Nephron progenitor cell (in vitro differentiated cells): ENCODE data around the gene BICDL2.
A peak's percentile ranks its signal among the peaks of the same experiment; 100 is the strongest.
"Not testable (repeated sequence)": the region's sequence is repeated elsewhere in the genome, so short reads cannot be mapped to it uniquely, and the experiment has no call there.

Experiments used
- DNase-seq: peaks from one replicate; pipeline ENCODE4 v3.0.0; 2021
- H3K27ac Mint-ChIP-seq: 2 replicates; pipeline ENCODE4 v1.8.0; 2021; ENCODE audit warnings: mild to moderate bottlenecking, moderate library complexity, mixed read lengths
- H3K27me3 Mint-ChIP-seq: 2 replicates; pipeline ENCODE4 v1.8.0; 2021; ENCODE audit warnings: mild to moderate bottlenecking, low read depth, mixed read lengths; ENCODE audit not compliant: poor library complexity
- H3K36me3 Mint-ChIP-seq: 2 replicates; pipeline ENCODE4 v1.8.0; 2021; ENCODE audit warnings: low read depth, mixed read lengths
- H3K4me1 Mint-ChIP-seq: 2 replicates; pipeline ENCODE4 v1.8.0; 2021; ENCODE audit warnings: mixed read lengths
- H3K4me3 Mint-ChIP-seq: 2 replicates; pipeline ENCODE4 v1.8.0; 2021; ENCODE audit warnings: mild to moderate bottlenecking, moderate library complexity, mixed read lengths
- H3K9me3 Mint-ChIP-seq: 2 replicates; pipeline ENCODE4 v1.8.0; 2021; ENCODE audit warnings: mild to moderate bottlenecking, moderate library complexity, mixed read lengths
- TF ChIP-seq, protein P1 (sequence below): fragments of 200-600 bp; sonication (generic); IDR thresholded peaks from 2 replicates; pipeline ENCODE4 v1.5.0; 2021; ENCODE audit warnings: antibody characterized with exemption

Gene BICDL2

DNA sequence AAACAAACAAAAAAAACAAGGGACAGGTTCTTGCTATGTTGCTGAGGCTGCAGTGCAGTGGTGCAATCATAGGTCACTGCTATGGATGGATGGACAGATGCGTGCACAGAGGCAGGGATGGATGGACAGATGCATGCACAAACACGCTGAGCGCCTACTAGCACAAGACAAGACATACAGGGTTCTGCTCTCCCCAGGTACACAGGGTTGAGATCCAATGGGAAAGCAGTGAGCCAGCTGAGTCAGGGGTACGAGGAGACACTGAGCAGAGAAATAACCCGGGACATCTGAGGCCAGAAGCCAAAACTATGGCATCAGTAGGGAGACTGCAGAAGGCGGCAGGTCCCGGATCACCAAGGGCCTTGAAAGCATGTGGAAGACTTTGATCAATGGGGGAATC lies 34.9 kb upstream of the BICDL2 start:
- peaks cover 20% of the 10 kb centered on the region for H3K27me3 Mint-ChIP-seq
- peaks cover 54% of the 10 kb centered on the region for H3K4me1 Mint-ChIP-seq
- H3K36me3 Mint-ChIP-seq = no peaks in the 10 kb centered on the region
- DNase-seq = no peak
- no peak overlapping the region for H3K4me3 Mint-ChIP-seq
- H3K9me3 Mint-ChIP-seq = no peaks in the 10 kb centered on the region
- TF ChIP-seq, protein P1, sequence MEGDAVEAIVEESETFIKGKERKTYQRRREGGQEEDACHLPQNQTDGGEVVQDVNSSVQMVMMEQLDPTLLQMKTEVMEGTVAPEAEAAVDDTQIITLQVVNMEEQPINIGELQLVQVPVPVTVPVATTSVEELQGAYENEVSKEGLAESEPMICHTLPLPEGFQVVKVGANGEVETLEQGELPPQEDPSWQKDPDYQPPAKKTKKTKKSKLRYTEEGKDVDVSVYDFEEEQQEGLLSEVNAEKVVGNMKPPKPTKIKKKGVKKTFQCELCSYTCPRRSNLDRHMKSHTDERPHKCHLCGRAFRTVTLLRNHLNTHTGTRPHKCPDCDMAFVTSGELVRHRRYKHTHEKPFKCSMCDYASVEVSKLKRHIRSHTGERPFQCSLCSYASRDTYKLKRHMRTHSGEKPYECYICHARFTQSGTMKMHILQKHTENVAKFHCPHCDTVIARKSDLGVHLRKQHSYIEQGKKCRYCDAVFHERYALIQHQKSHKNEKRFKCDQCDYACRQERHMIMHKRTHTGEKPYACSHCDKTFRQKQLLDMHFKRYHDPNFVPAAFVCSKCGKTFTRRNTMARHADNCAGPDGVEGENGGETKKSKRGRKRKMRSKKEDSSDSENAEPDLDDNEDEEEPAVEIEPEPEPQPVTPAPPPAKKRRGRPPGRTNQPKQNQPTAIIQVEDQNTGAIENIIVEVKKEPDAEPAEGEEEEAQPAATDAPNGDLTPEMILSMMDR = no peak
- H3K27ac Mint-ChIP-seq = peak overlapping the region; percentile 24

DNA sequence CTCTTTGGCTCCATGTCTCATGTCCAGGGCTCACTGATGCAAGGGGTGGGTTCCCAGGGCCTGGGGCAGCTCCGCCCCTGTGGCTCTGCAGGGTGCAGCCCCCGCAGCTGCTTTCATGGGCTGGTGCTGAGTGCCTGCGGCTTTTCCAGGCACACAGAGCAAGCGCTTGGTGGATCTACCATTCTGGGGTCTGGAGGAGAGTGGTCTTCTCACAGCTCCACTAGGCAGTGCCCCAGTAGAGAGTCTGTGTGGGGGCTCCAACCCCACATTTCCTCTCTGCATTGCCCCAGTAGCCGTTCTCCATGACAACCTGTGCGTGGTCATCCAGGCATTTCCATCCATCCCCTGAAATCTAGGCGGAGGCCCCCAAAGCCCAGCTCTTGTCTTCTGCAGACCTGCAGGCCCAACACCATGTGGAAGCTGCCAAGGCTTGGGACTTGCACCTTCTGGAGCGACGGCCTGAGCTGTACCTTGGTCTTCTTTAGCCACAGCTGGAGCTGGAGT lies 33.9 kb upstream of the BICDL2 start:
- Mint-ChIP-seq H3K36me3 (no peaks in the 10 kb centered on the region), H3K27ac (no peak overlapping the region), H3K27me3 (peaks cover 16% of the 10 kb centered on the region), H3K9me3 (no peaks in the 10 kb centered on the region), H3K4me1 (peaks cover 53% of the 10 kb centered on the region), H3K4me3 (no peak overlapping the region)
- DNase-seq = no peak
- TF ChIP-seq, protein P1 = no peak

DNA sequence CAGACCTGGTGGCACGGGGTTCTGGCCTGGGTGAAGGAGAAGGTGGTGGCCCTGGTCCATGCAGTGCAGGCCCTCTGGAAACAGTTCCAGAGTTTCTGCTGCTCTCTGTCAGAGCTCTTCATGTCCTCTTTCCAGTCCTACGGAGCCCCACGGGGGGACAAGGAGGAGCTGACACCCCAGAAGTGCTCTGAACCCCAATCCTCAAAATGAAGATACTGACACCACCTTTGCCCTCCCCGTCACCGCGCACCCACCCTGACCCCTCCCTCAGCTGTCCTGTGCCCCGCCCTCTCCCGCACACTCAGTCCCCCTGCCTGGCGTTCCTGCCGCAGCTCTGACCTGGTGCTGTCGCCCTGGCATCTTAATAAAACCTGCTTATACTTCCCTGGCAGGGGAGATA lies 32.4 kb upstream of the BICDL2 start:
- not testable (repeated sequence) for H3K27me3 Mint-ChIP-seq, H3K27ac Mint-ChIP-seq, H3K36me3 Mint-ChIP-seq, DNase-seq, H3K4me3 Mint-ChIP-seq, H3K9me3 Mint-ChIP-seq
- H3K4me1 Mint-ChIP-seq = peaks cover 45% of the 10 kb centered on the region

DNA sequence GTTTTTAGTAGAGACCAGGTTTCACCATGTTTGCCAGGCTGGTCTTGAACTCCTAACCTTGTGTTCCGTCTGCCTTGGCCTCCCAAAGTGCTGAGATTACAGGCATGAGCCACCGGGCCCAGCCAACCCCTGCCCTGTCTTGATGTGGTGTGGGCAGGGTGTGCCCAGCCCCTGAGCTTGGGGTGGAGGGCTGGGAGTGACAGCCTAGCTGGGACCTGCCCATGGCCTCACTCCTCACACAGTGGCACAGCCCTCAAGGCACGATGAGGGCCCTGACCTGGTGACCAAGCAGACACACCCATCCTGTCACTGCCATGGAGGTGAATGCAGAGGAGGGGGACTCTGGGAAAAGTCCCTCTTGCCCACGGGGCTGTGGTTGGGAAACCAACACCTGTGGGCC lies 31.7 kb upstream of the BICDL2 start:
- Mint-ChIP-seq H3K27me3 (peaks cover 9% of the 10 kb centered on the region), H3K9me3 (no peaks in the 10 kb centered on the region), H3K4me1 (peaks cover 38% of the 10 kb centered on the region), H3K36me3 (no peaks in the 10 kb centered on the region), H3K4me3 (no peak overlapping the region), H3K27ac (no peak overlapping the region)
- no peak for DNase-seq
- TF ChIP-seq, protein P1 = no peak

DNA sequence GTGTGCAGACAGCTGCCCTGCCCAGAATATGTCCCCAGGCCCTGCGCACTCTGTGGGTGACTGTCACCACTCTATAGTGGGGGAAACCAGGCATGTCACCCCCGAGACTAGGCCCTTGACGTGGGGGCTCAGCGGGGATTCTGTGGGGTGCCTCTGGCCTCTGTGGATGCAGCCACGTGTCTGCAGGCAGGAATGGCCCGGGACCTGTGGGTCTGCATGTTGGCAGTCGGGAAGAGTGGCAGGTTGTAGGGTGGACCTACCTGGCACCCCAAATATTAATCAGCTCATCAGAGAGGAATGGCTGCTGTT lies 29.6 kb upstream of the BICDL2 start:
- Mint-ChIP-seq H3K4me1 (peaks cover 28% of the 10 kb centered on the region), H3K27ac (no peak overlapping the region), H3K27me3 (peaks cover 7% of the 10 kb centered on the region), H3K9me3 (no peaks in the 10 kb centered on the region), H3K36me3 (no peaks in the 10 kb centered on the region), H3K4me3 (no peak overlapping the region)
- TF ChIP-seq, protein P1 = no peak
- DNase-seq = no peak

DNA sequence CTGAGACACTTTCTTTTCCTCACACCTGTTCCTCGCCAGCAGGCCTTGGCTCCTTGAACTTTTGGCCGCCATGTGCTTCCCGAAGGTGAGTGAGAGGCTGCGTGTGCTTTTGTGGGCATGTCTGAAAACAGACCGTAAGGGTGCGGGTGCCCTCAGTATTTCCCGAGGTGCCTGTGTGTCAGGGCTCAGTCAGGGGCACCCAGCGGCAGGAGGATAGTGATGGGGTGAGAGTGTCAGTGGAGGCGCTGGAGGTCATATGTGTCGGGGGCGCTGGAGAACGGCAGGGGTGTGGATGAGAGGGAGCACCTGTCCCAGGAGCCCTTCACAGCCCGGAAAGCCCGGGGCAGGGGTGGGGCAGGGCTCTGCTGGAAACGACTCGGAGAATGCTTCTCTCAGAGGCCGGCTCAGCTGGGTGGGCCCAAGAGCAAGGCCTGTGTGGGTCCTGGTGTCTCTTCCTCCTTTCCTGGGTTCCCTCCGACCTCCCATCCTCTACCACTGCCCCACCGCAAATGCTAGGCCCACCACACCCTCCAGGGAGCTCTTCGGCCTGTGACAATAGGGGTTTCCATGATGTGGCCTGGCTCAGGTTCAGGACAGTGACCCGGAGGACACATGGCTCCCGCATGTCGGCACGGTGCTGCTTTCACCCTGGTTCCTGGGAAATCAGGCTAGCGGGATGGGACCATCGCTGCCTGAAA lies 29.1 kb upstream of the BICDL2 start:
- TF ChIP-seq, protein P1 = no peak
- Mint-ChIP-seq H3K4me1 (peaks cover 24% of the 10 kb centered on the region), H3K27me3 (peaks cover 9% of the 10 kb centered on the region), H3K9me3 (no peaks in the 10 kb centered on the region), H3K4me3 (no peak overlapping the region), H3K36me3 (no peaks in the 10 kb centered on the region), H3K27ac (no peak overlapping the region)
- no peak for DNase-seq
